Endothelial cell of umbilical vein (primary cell): ENCODE measurements around the gene HIVEP3. TPM values are rescaled to one million over a fixed set of nuclear protein-coding genes. Genes with fewer than 3 reads are reported as not detected.

ENCODE experiments used
- BruUV-seq: library from RNA; stranded (reverse); fragments of 400-500 nt; replicated peaks from 2 replicates; lab custom pipeline; 2021; lab: Mats Ljungman, UMichigan
- CTCF ChIA-PET: fragments of 300-600, 350-600 bp; sonication (Branson Sonifier 250); formaldehyde crosslinking; loops from one replicate; lab custom pipeline; 2021; ENCODE audit warnings: antibody characterized with exemption, inconsistent platforms; lab: Charles Lee
- POLR2A ChIA-PET: fragments of 300-600, 350-600 bp; sonication (Branson Sonifier 250); formaldehyde crosslinking; loops from one replicate; lab custom pipeline; 2021; ENCODE audit warnings: antibody characterized with exemption, inconsistent platforms; lab: Charles Lee
- DNase-seq: peaks from one replicate; pipeline ENCODE4 v3.0.0-alpha.2; 2011; ENCODE audit warnings: low read depth, low spot score
- FAIRE-seq: peaks from 2 replicates; lab custom pipeline; 2011; peaks lifted over from hg19 to GRCh38; lab: Jason Lieb, UNC
- H2AFZ ChIP-seq: 2 replicates; pipeline ENCODE4 v1.6.0; 2012; ENCODE audit warnings: low read depth, low read length, control low read depth, inconsistent platforms
- H3K27ac ChIP-seq: 2 replicates; pipeline ENCODE4 v1.5.1; 2011; ENCODE audit warnings: low read depth, mild to moderate bottlenecking, control low read depth, low read length, moderate library complexity; ENCODE audit not compliant: insufficient read depth
- H3K27me3 ChIP-seq, 2 experiments: 2 replicates each; pipeline versions ENCODE4 v1.6.0 to v1.6.1; 2011; ENCODE audit warnings: low read length in 2 of 2, mixed read lengths in 1 of 2; ENCODE audit not compliant: control insufficient read depth in 2 of 2, insufficient read depth in 2 of 2
- H3K36me3 ChIP-seq, 2 experiments: 2 replicates in 1 of 2; 3 replicates in 1 of 2; pipeline ENCODE4 v1.5.1; 2011; ENCODE audit warnings: low read length in 2 of 2, mild to moderate bottlenecking in 1 of 2, moderate library complexity in 1 of 2; ENCODE audit not compliant: control insufficient read depth in 2 of 2, insufficient read depth in 2 of 2; ENCODE audit errors: extremely low read depth in 1 of 2
- H3K4me1 ChIP-seq: 3 replicates; pipeline ENCODE4 v1.5.1; 2011; ENCODE audit warnings: mild to moderate bottlenecking, low read length; ENCODE audit not compliant: control insufficient read depth, insufficient read depth; ENCODE audit errors: extremely low read depth
- H3K4me2 ChIP-seq: 2 replicates; pipeline ENCODE4 v1.6.1; 2011; ENCODE audit warnings: low read length, control low read depth, mixed read lengths; ENCODE audit not compliant: insufficient read depth
- H3K4me3 ChIP-seq, 3 experiments: fragments of 200-600 bp in 1 of 3; sonication (generic), shearing (Covaris generic) in 1 of 3; replicated peaks in 1 of 3; 2 replicates each; pipeline ENCODE4 v1.5.1; 2011 to 2016; ENCODE audit warnings: control low read depth in 3 of 3, low read length in 3 of 3, mild to moderate bottlenecking in 2 of 3, inconsistent platforms in 1 of 3, low read depth in 1 of 3, moderate library complexity in 1 of 3; ENCODE audit not compliant: insufficient read depth in 1 of 3
- H3K79me2 ChIP-seq: 2 replicates; pipeline ENCODE4 v1.6.0; 2012; ENCODE audit warnings: low read length, inconsistent platforms; ENCODE audit not compliant: control insufficient read depth, insufficient read depth
- H3K9ac ChIP-seq: replicated peaks from 2 replicates; pipeline ENCODE3; 2011; ENCODE audit warnings: low read length, control low read depth; ENCODE audit not compliant: insufficient read depth; ENCODE audit errors: extremely low read depth
- H3K9me1 ChIP-seq: replicated peaks from 3 replicates; pipeline ENCODE4 v1.6.0; 2011; ENCODE audit warnings: mild to moderate bottlenecking, low read length; ENCODE audit not compliant: control insufficient read depth, insufficient read depth; ENCODE audit errors: extremely low read depth
- H3K9me3 ChIP-seq: replicated peaks from 2 replicates; pipeline ENCODE4 v1.5.1; 2012; ENCODE audit warnings: low read length, inconsistent platforms; ENCODE audit not compliant: control insufficient read depth, insufficient read depth
- H4K20me1 ChIP-seq: replicated peaks from 2 replicates; pipeline ENCODE3; 2011; ENCODE audit warnings: mild to moderate bottlenecking, low read length; ENCODE audit not compliant: control insufficient read depth, insufficient read depth; ENCODE audit errors: extremely low read depth
- EZH2 ChIP-seq: IDR thresholded peaks from 2 replicates; pipeline ENCODE4 v1.6.1; 2012; ENCODE audit warnings: borderline replicate concordance, low read depth, mild to moderate bottlenecking, moderate library complexity, low read length, inconsistent platforms; ENCODE audit not compliant: severe bottlenecking
- FOS ChIP-seq: IDR thresholded peaks from 2 replicates; pipeline ENCODE4 v1.6.1; 2011; ENCODE audit warnings: mild to moderate bottlenecking, low read length, moderate library complexity, borderline replicate concordance; ENCODE audit not compliant: insufficient read depth
- GATA2 ChIP-seq: IDR thresholded peaks from 2 replicates; pipeline ENCODE4 v1.7.0; 2011; ENCODE audit warnings: low read depth, mild to moderate bottlenecking, moderate library complexity, mixed read lengths, low read length; ENCODE audit not compliant: insufficient read length, insufficient read depth
- JUN ChIP-seq: IDR thresholded peaks from 2 replicates; pipeline ENCODE4 v1.6.1; 2011; ENCODE audit warnings: borderline replicate concordance, low read depth; ENCODE audit not compliant: insufficient read length, insufficient read depth
- MYC ChIP-seq: IDR thresholded peaks from one replicate; pipeline ENCODE4 v1.6.1; 2011; ENCODE audit warnings: mild to moderate bottlenecking, low read depth, low read length
- POLR2A ChIP-seq: IDR thresholded peaks from 2 replicates; pipeline ENCODE4 v1.6.1; 2012; ENCODE audit warnings: low read depth, mild to moderate bottlenecking, control low read depth, low read length
- POLR2AphosphoS5 ChIP-seq: IDR thresholded peaks from 2 replicates; pipeline ENCODE4 v1.6.1; 2012; ENCODE audit warnings: low read depth, mild to moderate bottlenecking, control low read depth, low read length, moderate library complexity; ENCODE audit not compliant: insufficient read depth
- dilution Hi-C: fragments of 300-500 bp; cut with MboI; formaldehyde crosslinking; loops from one replicate; pipeline ENCODE4 v1.15.0; 2019; ENCODE audit warnings: low sequenced_read_pairs; ENCODE audit not compliant: extremely low pct_ligation_motif_present
- intact Hi-C: fragments of 100-400 bp; cut with micrococcal nuclease; formaldehyde crosslinking; loops from one replicate; pipeline ENCODE4 v1.10.0; 2022
- polyA plus RNA-seq, 4 experiments: library from polyadenylated mRNA; depleted of rRNA in 3 of 4; stranded (reverse) in 3 of 4; unstranded in 1 of 4; fragments of >200 nt; gene quantifications; 2 replicates each; pipeline versions ENCODE4 v1.2.1 to v1.2.3, GENCODE V29; 2011 to 2012; ENCODE audit warnings: missing spikeins in 1 of 4
- total RNA-seq: library from RNA; stranded (reverse); gene quantifications from 2 replicates; pipeline ENCODE4 v1.2.3, GENCODE V29; 2021
- TF ChIP-seq, protein P1 (sequence below), 2 donors: IDR thresholded peaks; 1 replicate in 1 of 2; 2 replicates in 1 of 2; pipeline ENCODE4 v1.5.1; 2011; ENCODE audit warnings: low read length in 2 of 2, mild to moderate bottlenecking in 2 of 2, moderate library complexity in 2 of 2, control low read depth in 1 of 2, inconsistent platforms in 1 of 2, low read depth in 1 of 2; ENCODE audit not compliant: insufficient read depth in 1 of 2; ENCODE audit errors: extremely low read depth in 1 of 2
- TF ChIP-seq, protein P2 (sequence below): IDR thresholded peaks from 2 replicates; pipeline ENCODE4 v1.6.1; 2011; ENCODE audit not compliant: insufficient read depth, insufficient read length

The HIVEP3 gene
- total and polyA plus RNA-seq, 2 donors (not counting 3 experiments of a cell fraction or from before 2014, with no cell fraction given), result 3.4 to 4.0 TPM

DNA sequence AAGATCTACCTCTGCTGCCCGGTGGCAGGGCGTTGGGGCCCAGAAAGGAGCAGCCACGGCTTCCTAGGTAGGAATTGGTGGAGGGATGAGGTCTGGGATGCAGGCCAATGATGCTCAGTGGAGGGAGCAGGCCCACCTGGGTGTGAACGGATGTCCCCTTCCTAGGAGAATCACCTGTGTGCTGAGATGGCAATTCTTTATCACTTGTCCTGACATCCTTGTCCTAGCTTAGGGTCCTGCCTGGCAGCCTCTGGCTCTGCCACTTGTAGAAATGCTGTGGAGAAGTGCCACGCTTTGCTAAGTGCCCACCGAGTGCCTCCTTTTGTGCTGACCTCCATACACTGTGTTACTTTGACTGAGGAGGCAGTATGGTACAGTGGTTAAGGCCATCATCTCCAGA lies 447.1 kb downstream of the HIVEP3 start:
- DNase-seq (no peak), FAIRE-seq (no peak)
- Histone ChIP-seq H2AFZ (no peak overlapping the region), H3K9me1 (no peaks in the 10 kb centered on the region), H4K20me1 (no peaks in the 10 kb centered on the region), H3K9me3 (no peaks in the 10 kb centered on the region), H3K4me1 (no peaks in the 10 kb centered on the region), H3K27ac (no peak overlapping the region), H3K4me2 (no peak overlapping the region), H3K27me3 (no peaks in the 10 kb centered on the region), H3K36me3 (no peaks in the 10 kb centered on the region), H3K79me2 (no peaks in the 10 kb centered on the region), H3K4me3 (no peak overlapping the region), H3K9ac (no peak overlapping the region)
- dilution Hi-C loops, result no loop called here
- TF ChIP-seq, protein P1, sequence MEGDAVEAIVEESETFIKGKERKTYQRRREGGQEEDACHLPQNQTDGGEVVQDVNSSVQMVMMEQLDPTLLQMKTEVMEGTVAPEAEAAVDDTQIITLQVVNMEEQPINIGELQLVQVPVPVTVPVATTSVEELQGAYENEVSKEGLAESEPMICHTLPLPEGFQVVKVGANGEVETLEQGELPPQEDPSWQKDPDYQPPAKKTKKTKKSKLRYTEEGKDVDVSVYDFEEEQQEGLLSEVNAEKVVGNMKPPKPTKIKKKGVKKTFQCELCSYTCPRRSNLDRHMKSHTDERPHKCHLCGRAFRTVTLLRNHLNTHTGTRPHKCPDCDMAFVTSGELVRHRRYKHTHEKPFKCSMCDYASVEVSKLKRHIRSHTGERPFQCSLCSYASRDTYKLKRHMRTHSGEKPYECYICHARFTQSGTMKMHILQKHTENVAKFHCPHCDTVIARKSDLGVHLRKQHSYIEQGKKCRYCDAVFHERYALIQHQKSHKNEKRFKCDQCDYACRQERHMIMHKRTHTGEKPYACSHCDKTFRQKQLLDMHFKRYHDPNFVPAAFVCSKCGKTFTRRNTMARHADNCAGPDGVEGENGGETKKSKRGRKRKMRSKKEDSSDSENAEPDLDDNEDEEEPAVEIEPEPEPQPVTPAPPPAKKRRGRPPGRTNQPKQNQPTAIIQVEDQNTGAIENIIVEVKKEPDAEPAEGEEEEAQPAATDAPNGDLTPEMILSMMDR (IDR thresholded peaks at IDR 0.05; ENCODE audit: extremely low read depth in 1 of 2, insufficient read depth in 1 of 2, low read depth in 1 of 2, low read length in 2 of 2), result no peak
- TF ChIP-seq GATA2 (no peak), POLR2A (no peak), FOS (no peak), POLR2AphosphoS5 (no peak), MYC (no peak), EZH2 (no peak), JUN (no peak)
- TF ChIP-seq, protein P2, sequence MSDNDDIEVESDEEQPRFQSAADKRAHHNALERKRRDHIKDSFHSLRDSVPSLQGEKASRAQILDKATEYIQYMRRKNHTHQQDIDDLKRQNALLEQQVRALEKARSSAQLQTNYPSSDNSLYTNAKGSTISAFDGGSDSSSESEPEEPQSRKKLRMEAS, result no peak
- BruUV-seq, result no TSS peak
- ChIA-PET POLR2A (no interaction called here), CTCF (no interaction called here)
- intact Hi-C loops, result no loop called here
